Fibroblast of lung (primary cell): ENCODE measurements around the gene GIT2. TPM values are rescaled to one million over a fixed set of nuclear protein-coding genes. Genes with fewer than 3 reads are reported as not detected.
A peak's percentile ranks its signal among the peaks of the same experiment; 100 is the strongest.
"Not testable (repeated sequence)": the region's sequence is repeated elsewhere in the genome, so short reads cannot be mapped to it uniquely, and the experiment has no call there.

ENCODE experiments used
- DNase-seq, 2 donors: peaks; one replicate each; pipeline versions ENCODE4 v3.0.0 to v3.0.0-alpha.2; 2010; ENCODE audit warnings: low read depth in 2 of 2
- H2AFZ ChIP-seq: 2 replicates; pipeline ENCODE4 v1.5.1; 2012; ENCODE audit warnings: low read length, control low read depth, inconsistent platforms
- H3K27ac ChIP-seq: 2 replicates; pipeline ENCODE4 v1.5.1; 2011; ENCODE audit warnings: low read length, control low read depth; ENCODE audit not compliant: insufficient read depth
- H3K27me3 ChIP-seq: 2 replicates; pipeline ENCODE4 v1.5.1; 2011; ENCODE audit warnings: mild to moderate bottlenecking, low read length; ENCODE audit not compliant: control insufficient read depth, insufficient read depth
- H3K36me3 ChIP-seq: 2 replicates; pipeline ENCODE4 v1.5.1; 2011; ENCODE audit warnings: low read length; ENCODE audit not compliant: control insufficient read depth, insufficient read depth
- H3K4me1 ChIP-seq: 2 replicates; pipeline ENCODE4 v1.5.1; 2011; ENCODE audit warnings: low read length; ENCODE audit not compliant: control insufficient read depth, insufficient read depth; ENCODE audit errors: extremely low read depth
- H3K4me2 ChIP-seq: 2 replicates; pipeline ENCODE4 v1.5.1; 2011; ENCODE audit warnings: low read length, control low read depth; ENCODE audit not compliant: insufficient read depth; ENCODE audit errors: extremely low read depth
- H3K4me3 ChIP-seq, 4 experiments: fragments of 200-600 bp in 1 of 4; sonication (generic) in 1 of 4; replicated peaks in 1 of 4; 2 replicates each; pipeline ENCODE4 v1.5.1; 2011 to 2016; ENCODE audit warnings: low read length in 4 of 4, low read depth in 3 of 4, mild to moderate bottlenecking in 3 of 4, control low read depth in 2 of 4, inconsistent platforms in 1 of 4, mixed read lengths in 1 of 4; ENCODE audit not compliant: insufficient read depth in 1 of 4; ENCODE audit errors: control extremely low read depth in 1 of 4
- H3K79me2 ChIP-seq: 2 replicates; pipeline ENCODE4 v1.5.1; 2012; ENCODE audit warnings: mild to moderate bottlenecking, low read length, inconsistent platforms; ENCODE audit not compliant: control insufficient read depth, insufficient read depth
- H3K9ac ChIP-seq: 2 replicates; pipeline ENCODE4 v1.5.1; 2011; ENCODE audit warnings: mild to moderate bottlenecking, low read length, control low read depth; ENCODE audit not compliant: insufficient read depth
- H3K9me3 ChIP-seq: 2 replicates; pipeline ENCODE4 v1.5.1; 2012; ENCODE audit warnings: low read depth, low read length; ENCODE audit not compliant: control insufficient read depth, insufficient read depth
- H4K20me1 ChIP-seq: 2 replicates; pipeline ENCODE4 v1.5.1; 2011; ENCODE audit warnings: low read length; ENCODE audit not compliant: control insufficient read depth, insufficient read depth; ENCODE audit errors: extremely low read depth
- EZH2 ChIP-seq: IDR thresholded peaks from 2 replicates; pipeline ENCODE4 v1.5.1; 2012; ENCODE audit warnings: low read length, control low read depth, mild to moderate bottlenecking; ENCODE audit errors: missing control alignments
- polyA plus RNA-seq, 2 donors: library from polyadenylated mRNA; depleted of rRNA in 1 of 2; stranded (reverse) in 1 of 2; unstranded in 1 of 2; fragments of >200 nt; gene quantifications; 2 replicates each; pipeline ENCODE4 v1.2.1, GENCODE V29; 2011 to 2012; ENCODE audit warnings: missing spikeins in 1 of 2
- total RNA-seq: library from RNA; depleted of rRNA; stranded (reverse); fragments of >200 nt; gene quantifications from 2 replicates; pipeline ENCODE4 v1.2.1, GENCODE V29; 2014
- TF ChIP-seq, protein P1 (sequence below), 2 donors: IDR thresholded peaks in 1 of 2; conservative IDR thresholded peaks in 1 of 2; 1 replicate in 1 of 2; 2 replicates in 1 of 2; pipeline ENCODE4 v1.5.1; 2011 to 2012; ENCODE audit warnings: low read length in 2 of 2, control low read depth in 1 of 2, inconsistent platforms in 1 of 2, low read depth in 1 of 2, mild to moderate bottlenecking in 1 of 2

GIT2 gene
- total and polyA plus RNA-seq, 2 donors (not counting 1 experiment from before 2014, with no cell fraction given) = 47.9 to 53.5 TPM

DNA sequence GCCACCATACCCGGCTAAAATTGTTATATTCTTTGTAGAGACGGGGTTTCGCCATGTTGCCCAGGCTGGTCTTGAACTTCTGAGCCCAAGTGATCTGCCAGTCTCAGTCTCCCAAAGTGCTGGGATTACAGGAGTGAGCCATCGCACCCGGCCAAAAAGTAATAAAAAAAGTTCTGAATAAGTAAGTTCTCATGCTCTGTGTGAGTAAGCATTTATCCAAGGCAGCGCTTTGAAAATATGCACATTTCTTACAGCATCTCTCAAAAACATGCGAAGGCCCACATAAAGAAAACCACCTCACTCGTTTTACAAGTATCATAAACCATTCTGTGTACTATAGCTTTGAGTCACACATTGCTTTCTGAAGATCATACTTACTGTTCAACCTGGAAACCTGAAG is 8.6 kb downstream of the GIT2 start:
- H2AFZ ChIP-seq = no peak overlapping the region
- H3K9ac ChIP-seq = no peak overlapping the region
- DNase-seq = peak in 1 of 2 donors; percentile 45
- H3K27me3 ChIP-seq = no peaks in the 10 kb centered on the region
- H3K79me2 ChIP-seq = peaks cover 20% of the 10 kb centered on the region
- H3K27ac ChIP-seq = no peak overlapping the region
- no peak overlapping the region for H3K4me3 ChIP-seq
- no peaks in the 10 kb centered on the region for H3K4me1 ChIP-seq
- TF ChIP-seq EZH2 = no peak
- TF ChIP-seq, protein P1, sequence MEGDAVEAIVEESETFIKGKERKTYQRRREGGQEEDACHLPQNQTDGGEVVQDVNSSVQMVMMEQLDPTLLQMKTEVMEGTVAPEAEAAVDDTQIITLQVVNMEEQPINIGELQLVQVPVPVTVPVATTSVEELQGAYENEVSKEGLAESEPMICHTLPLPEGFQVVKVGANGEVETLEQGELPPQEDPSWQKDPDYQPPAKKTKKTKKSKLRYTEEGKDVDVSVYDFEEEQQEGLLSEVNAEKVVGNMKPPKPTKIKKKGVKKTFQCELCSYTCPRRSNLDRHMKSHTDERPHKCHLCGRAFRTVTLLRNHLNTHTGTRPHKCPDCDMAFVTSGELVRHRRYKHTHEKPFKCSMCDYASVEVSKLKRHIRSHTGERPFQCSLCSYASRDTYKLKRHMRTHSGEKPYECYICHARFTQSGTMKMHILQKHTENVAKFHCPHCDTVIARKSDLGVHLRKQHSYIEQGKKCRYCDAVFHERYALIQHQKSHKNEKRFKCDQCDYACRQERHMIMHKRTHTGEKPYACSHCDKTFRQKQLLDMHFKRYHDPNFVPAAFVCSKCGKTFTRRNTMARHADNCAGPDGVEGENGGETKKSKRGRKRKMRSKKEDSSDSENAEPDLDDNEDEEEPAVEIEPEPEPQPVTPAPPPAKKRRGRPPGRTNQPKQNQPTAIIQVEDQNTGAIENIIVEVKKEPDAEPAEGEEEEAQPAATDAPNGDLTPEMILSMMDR (conservative IDR thresholded peaks at IDR 0.05 in 1 of 2, IDR thresholded peaks at IDR 0.05 in 1 of 2; ENCODE audit: low read depth in 1 of 2, low read length in 2 of 2) = no peak
- no peak overlapping the region for H3K4me2 ChIP-seq
- H4K20me1 ChIP-seq = no peaks in the 10 kb centered on the region
- peaks cover 11% of the 10 kb centered on the region for H3K36me3 ChIP-seq
- no peaks in the 10 kb centered on the region for H3K9me3 ChIP-seq

DNA sequence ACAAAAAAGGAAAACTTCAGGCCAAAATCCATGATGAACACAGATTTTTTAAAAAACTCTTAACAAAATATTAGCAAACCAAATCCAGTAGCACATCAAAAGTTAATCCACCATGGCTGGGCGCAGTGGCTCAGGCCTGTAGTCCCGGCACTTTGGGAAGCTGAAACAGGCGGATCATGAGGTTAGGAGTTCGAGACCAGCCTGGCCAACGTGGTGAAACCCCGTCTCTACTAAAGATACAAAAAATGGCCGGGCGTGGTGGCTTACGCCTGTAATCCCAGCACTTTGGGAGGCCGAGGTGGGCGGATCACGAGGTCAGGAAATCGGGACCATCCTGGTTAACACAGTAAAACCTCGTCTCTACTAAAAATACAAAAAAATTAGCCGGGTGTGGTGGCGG is 9.9 kb downstream of the GIT2 start:
- not testable (repeated sequence) for DNase-seq, H3K4me3 ChIP-seq, H2AFZ ChIP-seq, H3K4me1 ChIP-seq, H3K79me2 ChIP-seq, H3K4me2 ChIP-seq, H4K20me1 ChIP-seq, H3K9me3 ChIP-seq, H3K27me3 ChIP-seq, H3K27ac ChIP-seq, H3K9ac ChIP-seq
- H3K36me3 ChIP-seq = peaks cover 19% of the 10 kb centered on the region

DNA sequence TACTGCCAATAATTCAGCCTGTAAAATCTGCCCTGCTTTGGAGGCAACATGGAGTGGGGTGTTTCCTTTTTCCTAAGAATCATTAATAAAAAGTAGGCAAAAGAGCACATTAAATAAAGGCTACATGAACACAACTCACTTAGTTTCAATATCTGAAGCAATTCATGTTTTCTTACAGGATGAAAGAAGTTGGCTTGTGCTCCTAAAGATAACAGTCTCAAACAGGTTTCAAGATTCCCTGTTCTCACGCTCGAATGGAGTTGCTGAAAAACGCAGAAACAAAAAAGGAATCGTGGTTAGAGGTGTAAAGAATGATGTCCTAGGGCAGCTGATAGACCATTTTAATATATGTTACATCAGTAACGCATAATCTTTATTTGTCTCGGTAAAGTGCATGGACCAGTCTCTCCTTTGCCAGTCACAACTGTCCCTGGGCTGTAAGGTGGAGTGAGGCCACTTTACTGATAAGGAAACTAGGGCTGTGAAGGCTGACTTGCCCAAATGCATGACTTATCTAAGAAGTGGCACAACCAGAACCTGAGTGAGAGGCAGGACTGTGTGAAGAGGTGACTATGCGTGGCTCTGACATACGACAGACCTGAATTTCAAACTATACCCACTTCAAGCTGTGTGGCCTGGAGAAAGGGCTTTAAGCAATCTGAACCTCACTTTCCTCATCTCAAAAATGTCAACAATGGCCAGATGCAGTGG is 12.6 kb downstream of the GIT2 start:
- no peak for TF ChIP-seq EZH2
- TF ChIP-seq, protein P1 (conservative IDR thresholded peaks at IDR 0.05 in 1 of 2, IDR thresholded peaks at IDR 0.05 in 1 of 2; ENCODE audit: low read depth in 1 of 2, low read length in 2 of 2) = no peak
- no peak overlapping the region for H3K27ac ChIP-seq
- no peaks in the 10 kb centered on the region for H4K20me1 ChIP-seq
- H2AFZ ChIP-seq = no peak overlapping the region
- no peak for DNase-seq
- H3K9ac ChIP-seq = no peak overlapping the region
- no peaks in the 10 kb centered on the region for H3K27me3 ChIP-seq
- no peaks in the 10 kb centered on the region for H3K4me1 ChIP-seq
- H3K36me3 ChIP-seq = peaks cover 23% of the 10 kb centered on the region
- H3K4me2 ChIP-seq = no peak overlapping the region
- peaks cover 2% of the 10 kb centered on the region for H3K79me2 ChIP-seq
- no peak overlapping the region for H3K4me3 ChIP-seq
- no peaks in the 10 kb centered on the region for H3K9me3 ChIP-seq
